ENCODE results near the gene NEURL4.

Gene NEURL4

GRCh38 chr17:7304179-7304578, 25.0 kb downstream of the NEURL4 start:
- TF ChIP-seq ZNF8 (CRISPR knock-in tag; IDR thresholded peaks at IDR 0.05) (peak; percentile 77; the same call in 1 of the 2 replicates), ZFP30 (CRISPR knock-in tag; IDR thresholded peaks at IDR 0.05) (no peak), PPARA (CRISPR knock-in tag; IDR thresholded peaks at IDR 0.05; ENCODE audit: borderline replicate concordance) (no peak)
- ATAC-seq, result no peak

GRCh38 chr17:7296189-7296861, 32.8 kb downstream of the NEURL4 start:
- peak; percentile 92 for ATAC-seq
- TF ChIP-seq ZNF8 (CRISPR knock-in tag; IDR thresholded peaks at IDR 0.05), result no peak
- TF ChIP-seq ZNF70 (CRISPR knock-in tag; IDR thresholded peaks at IDR 0.05), result no peak
- TF ChIP-seq PPARA (CRISPR knock-in tag; IDR thresholded peaks at IDR 0.05; ENCODE audit: borderline replicate concordance), result no peak
- TF ChIP-seq TOX (CRISPR knock-in tag; IDR thresholded peaks at IDR 0.05; ENCODE audit: borderline replicate concordance), result no peak
- no peak for TF ChIP-seq ZFP3 (CRISPR knock-in tag; IDR thresholded peaks at IDR 0.05)

GRCh38 chr17:7295230-7296180, 33.6 kb downstream of the NEURL4 start:
- ATAC-seq, result no peak

More at GRCh38 chr17:7295230-7296180, 33.6 kb downstream of the NEURL4 start:
- TF ChIP-seq RARB (CRISPR knock-in tag; IDR thresholded peaks at IDR 0.05) (no peak), TSHZ2 (CRISPR knock-in tag; IDR thresholded peaks at IDR 0.05) (no peak), PATZ1 (CRISPR knock-in tag; IDR thresholded peaks at IDR 0.05; ENCODE audit: borderline replicate concordance) (no peak), PPARA (CRISPR knock-in tag; IDR thresholded peaks at IDR 0.05; ENCODE audit: borderline replicate concordance) (no peak), BACH2 (CRISPR knock-in tag; IDR thresholded peaks at IDR 0.05; ENCODE audit: borderline replicate concordance) (no peak), ZFP3 (CRISPR knock-in tag; IDR thresholded peaks at IDR 0.05) (no peak), CSDC2 (CRISPR knock-in tag; IDR thresholded peaks at IDR 0.05) (no peak), SNAI2 (CRISPR knock-in tag; IDR thresholded peaks at IDR 0.05) (no peak), ZNF8 (CRISPR knock-in tag; IDR thresholded peaks at IDR 0.05) (no peak), POU6F1 (CRISPR knock-in tag; IDR thresholded peaks at IDR 0.05; ENCODE audit: borderline replicate concordance, low read depth) (no peak), ZFP30 (CRISPR knock-in tag; IDR thresholded peaks at IDR 0.05) (no peak), ZNF70 (CRISPR knock-in tag; IDR thresholded peaks at IDR 0.05) (no peak), ZNF565 (CRISPR knock-in tag; conservative IDR thresholded peaks at IDR 0.05; ENCODE audit: low read depth) (no peak), GLIS3 (CRISPR knock-in tag; IDR thresholded peaks at IDR 0.05) (no peak), TCF4 (CRISPR knock-in tag; IDR thresholded peaks at IDR 0.05; ENCODE audit: borderline replicate concordance) (no peak), CSRNP3 (CRISPR knock-in tag; IDR thresholded peaks at IDR 0.05) (no peak), ISL1 (CRISPR knock-in tag; IDR thresholded peaks at IDR 0.05) (no peak), ARNTL (CRISPR knock-in tag; IDR thresholded peaks at IDR 0.05; ENCODE audit: borderline replicate concordance, low read depth) (no peak), ZC3H10 (CRISPR knock-in tag; IDR thresholded peaks at IDR 0.05) (no peak), TOX (CRISPR knock-in tag; IDR thresholded peaks at IDR 0.05; ENCODE audit: borderline replicate concordance) (no peak)
